ENCODE measurements around the gene CDC42SE2. TPM values are rescaled to one million over a fixed set of nuclear protein-coding genes. Genes with fewer than 3 reads are reported as not detected.

CDC42SE2 gene
- total RNA-seq, 1 donor from 2014 or later = 24.1 TPM

- no peaks in the 10 kb centered on the region for H3K9me3 Mint-ChIP-seq (ENCODE audit: unreplicated experiment)
- no peak overlapping the region for H2AFZ ChIP-seq (ENCODE audit: low read depth, low read length)
- H3K9me3 ChIP-seq (ENCODE audit: insufficient read depth, low read depth, low read length) = no peaks in the 10 kb centered on the region
- no peaks in the 10 kb centered on the region for H3K27me3 ChIP-seq (ENCODE audit: insufficient read depth, low read length)
- FAIRE-seq (no peak), DNase-seq (ENCODE audit: low read depth) (no peak)
- H3K27me3 Mint-ChIP-seq (ENCODE audit: low read depth, unreplicated experiment) = no peaks in the 10 kb centered on the region
- H3K4me1 Mint-ChIP-seq (ENCODE audit: low read depth, unreplicated experiment) = peaks cover 32% of the 10 kb centered on the region
- H3K27ac ChIP-seq (ENCODE audit: low read depth, low read length) = no peak overlapping the region
- H3K36me3 Mint-ChIP-seq (ENCODE audit: low read depth, unreplicated experiment) = no peaks in the 10 kb centered on the region
- no peak overlapping the region for H3K4me3 Mint-ChIP-seq (ENCODE audit: unreplicated experiment)
- H3K9ac ChIP-seq (ENCODE audit: low read length) = no peak overlapping the region
- H3K4me2 ChIP-seq (ENCODE audit: low read length) = no peak overlapping the region
- peaks cover 58% of the 10 kb centered on the region for H3K79me2 ChIP-seq (ENCODE audit: insufficient read depth, low read length)
- H3K36me3 ChIP-seq (ENCODE audit: insufficient read depth, low read length) = peaks cover 2% of the 10 kb centered on the region
- TF ChIP-seq, protein P1, sequence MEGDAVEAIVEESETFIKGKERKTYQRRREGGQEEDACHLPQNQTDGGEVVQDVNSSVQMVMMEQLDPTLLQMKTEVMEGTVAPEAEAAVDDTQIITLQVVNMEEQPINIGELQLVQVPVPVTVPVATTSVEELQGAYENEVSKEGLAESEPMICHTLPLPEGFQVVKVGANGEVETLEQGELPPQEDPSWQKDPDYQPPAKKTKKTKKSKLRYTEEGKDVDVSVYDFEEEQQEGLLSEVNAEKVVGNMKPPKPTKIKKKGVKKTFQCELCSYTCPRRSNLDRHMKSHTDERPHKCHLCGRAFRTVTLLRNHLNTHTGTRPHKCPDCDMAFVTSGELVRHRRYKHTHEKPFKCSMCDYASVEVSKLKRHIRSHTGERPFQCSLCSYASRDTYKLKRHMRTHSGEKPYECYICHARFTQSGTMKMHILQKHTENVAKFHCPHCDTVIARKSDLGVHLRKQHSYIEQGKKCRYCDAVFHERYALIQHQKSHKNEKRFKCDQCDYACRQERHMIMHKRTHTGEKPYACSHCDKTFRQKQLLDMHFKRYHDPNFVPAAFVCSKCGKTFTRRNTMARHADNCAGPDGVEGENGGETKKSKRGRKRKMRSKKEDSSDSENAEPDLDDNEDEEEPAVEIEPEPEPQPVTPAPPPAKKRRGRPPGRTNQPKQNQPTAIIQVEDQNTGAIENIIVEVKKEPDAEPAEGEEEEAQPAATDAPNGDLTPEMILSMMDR (IDR thresholded peaks at IDR 0.05; ENCODE audit: insufficient read depth, low read depth, low read length) = no peak
- no peak for TF ChIP-seq EZH2 (IDR thresholded peaks at IDR 0.05; ENCODE audit: insufficient read depth, low read length)
- no peak overlapping the region for H3K27ac Mint-ChIP-seq (ENCODE audit: unreplicated experiment)
- H3K4me1 ChIP-seq (ENCODE audit: insufficient read depth, low read length) = no peaks in the 10 kb centered on the region
- H3K4me3 ChIP-seq (ENCODE audit: insufficient read depth, low read depth, low read length) = no peak overlapping the region
- H4K20me1 ChIP-seq (ENCODE audit: insufficient read depth, low read length) = peaks cover 38% of the 10 kb centered on the region
Observed at GRCh38 chr5:131316026-131316425, 52.2 kb downstream of the CDC42SE2 start.

DNA sequence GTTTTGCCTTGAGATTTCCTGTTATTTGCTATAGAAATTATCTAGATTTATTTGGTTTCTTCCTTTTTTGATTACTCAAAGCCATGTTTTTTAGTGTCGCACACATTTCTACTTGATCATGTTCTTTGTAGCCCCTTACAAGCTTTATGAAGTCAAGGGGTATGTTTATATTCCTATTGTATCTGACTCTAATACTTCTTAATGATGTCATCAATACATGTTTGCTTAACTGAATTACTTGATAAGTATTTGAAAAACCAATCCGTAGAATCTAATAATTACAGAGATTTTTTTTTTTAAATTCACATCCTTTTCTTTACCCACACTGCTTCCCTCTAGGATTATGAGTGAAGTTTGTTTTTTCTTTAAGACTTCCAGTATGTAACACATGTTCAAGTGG lies 53.0 kb downstream of the CDC42SE2 start:
- H3K79me2 ChIP-seq (ENCODE audit: insufficient read depth, low read length) = peaks cover 58% of the 10 kb centered on the region

DNA sequence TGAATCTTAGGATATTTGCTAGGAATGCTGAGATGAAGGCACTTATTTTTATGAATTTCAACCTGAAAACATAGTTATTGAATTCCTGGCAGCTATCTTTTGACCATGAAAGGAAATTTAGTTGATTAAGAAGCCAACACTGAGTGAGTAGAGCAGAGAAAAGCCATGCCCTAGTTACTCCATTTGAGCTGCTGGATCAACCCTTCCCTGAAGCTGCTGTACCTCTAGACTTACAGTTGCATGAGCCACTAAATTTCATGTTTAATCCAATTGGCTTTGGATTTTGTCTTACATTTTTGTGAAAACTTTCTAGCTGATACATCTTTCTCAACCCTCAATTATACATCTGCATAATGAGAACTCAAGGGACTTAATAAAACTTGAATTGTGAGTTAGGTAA lies 54.6 kb downstream of the CDC42SE2 start:
- peaks cover 2% of the 10 kb centered on the region for H3K36me3 ChIP-seq (ENCODE audit: insufficient read depth, low read length)
- TF ChIP-seq, protein P1 (IDR thresholded peaks at IDR 0.05; ENCODE audit: insufficient read depth, low read depth, low read length) = no peak
- no peak for TF ChIP-seq EZH2 (IDR thresholded peaks at IDR 0.05; ENCODE audit: insufficient read depth, low read length)
- H3K27me3 ChIP-seq (ENCODE audit: insufficient read depth, low read length) = no peaks in the 10 kb centered on the region
- no peak overlapping the region for H3K4me2 ChIP-seq (ENCODE audit: low read length)
- no peaks in the 10 kb centered on the region for H3K9me3 ChIP-seq (ENCODE audit: insufficient read depth, low read depth, low read length)
- H3K27ac Mint-ChIP-seq (ENCODE audit: unreplicated experiment) = no peak overlapping the region
- H3K79me2 ChIP-seq (ENCODE audit: insufficient read depth, low read length) = peaks cover 68% of the 10 kb centered on the region
- peaks cover 17% of the 10 kb centered on the region for H3K4me1 Mint-ChIP-seq (ENCODE audit: low read depth, unreplicated experiment)
- peaks cover 43% of the 10 kb centered on the region for H4K20me1 ChIP-seq (ENCODE audit: insufficient read depth, low read length)
- no peak for FAIRE-seq
- peaks cover 2% of the 10 kb centered on the region for H3K36me3 Mint-ChIP-seq (ENCODE audit: low read depth, unreplicated experiment)
- H3K27me3 Mint-ChIP-seq (ENCODE audit: low read depth, unreplicated experiment) = no peaks in the 10 kb centered on the region
- H3K4me3 Mint-ChIP-seq (ENCODE audit: unreplicated experiment) = no peak overlapping the region
- no peaks in the 10 kb centered on the region for H3K4me1 ChIP-seq (ENCODE audit: insufficient read depth, low read length)
- no peak overlapping the region for H3K27ac ChIP-seq (ENCODE audit: low read depth, low read length)
- H2AFZ ChIP-seq (ENCODE audit: low read depth, low read length) = no peak overlapping the region
- no peak overlapping the region for H3K4me3 ChIP-seq (ENCODE audit: insufficient read depth, low read depth, low read length)
- no peak for DNase-seq (ENCODE audit: low read depth)
- no peaks in the 10 kb centered on the region for H3K9me3 Mint-ChIP-seq (ENCODE audit: unreplicated experiment)
- no peak overlapping the region for H3K9ac ChIP-seq (ENCODE audit: low read length)

More for the DNA sequence above, 53.0 kb downstream of the CDC42SE2 start:
- H3K4me3 Mint-ChIP-seq (ENCODE audit: unreplicated experiment) = no peak overlapping the region
- Histone ChIP-seq H2AFZ (ENCODE audit: low read depth, low read length) (no peak overlapping the region), H4K20me1 (ENCODE audit: insufficient read depth, low read length) (peaks cover 38% of the 10 kb centered on the region), H3K4me2 (ENCODE audit: low read length) (no peak overlapping the region), H3K4me3 (ENCODE audit: insufficient read depth, low read depth, low read length) (no peak overlapping the region), H3K9me3 (ENCODE audit: insufficient read depth, low read depth, low read length) (no peaks in the 10 kb centered on the region), H3K9ac (ENCODE audit: low read length) (no peak overlapping the region), H3K36me3 (ENCODE audit: insufficient read depth, low read length) (peaks cover 2% of the 10 kb centered on the region), H3K27ac (ENCODE audit: low read depth, low read length) (no peak overlapping the region), H3K4me1 (ENCODE audit: insufficient read depth, low read length) (no peaks in the 10 kb centered on the region), H3K27me3 (ENCODE audit: insufficient read depth, low read length) (no peaks in the 10 kb centered on the region)
- no peak overlapping the region for H3K27ac Mint-ChIP-seq (ENCODE audit: unreplicated experiment)
- TF ChIP-seq EZH2 (IDR thresholded peaks at IDR 0.05; ENCODE audit: insufficient read depth, low read length) = no peak
- TF ChIP-seq, protein P1 (IDR thresholded peaks at IDR 0.05; ENCODE audit: insufficient read depth, low read depth, low read length) = no peak
- no peak for FAIRE-seq
- H3K9me3 Mint-ChIP-seq (ENCODE audit: unreplicated experiment) = no peaks in the 10 kb centered on the region
- no peak for DNase-seq (ENCODE audit: low read depth)
- no peaks in the 10 kb centered on the region for H3K27me3 Mint-ChIP-seq (ENCODE audit: low read depth, unreplicated experiment)
- H3K4me1 Mint-ChIP-seq (ENCODE audit: low read depth, unreplicated experiment) = peaks cover 27% of the 10 kb centered on the region
- no peaks in the 10 kb centered on the region for H3K36me3 Mint-ChIP-seq (ENCODE audit: low read depth, unreplicated experiment)
